ENCODE results near the gene SEC22A. TPM values are rescaled to one million over a fixed set of nuclear protein-coding genes. Genes with fewer than 3 reads are reported as not detected.

Gene SEC22A
- total RNA-seq (2014; rRNA removed; shearing (Covaris generic)), result 60.7 and 67.1 TPM in 2 replicates

- peak; percentile 93 for DNase-seq (ENCODE audit: low read depth)
These were observed at the start of gene SEC22A for GRCh38 chr3:123201557-123202427. Gene SEC22A (plus strand): TSS chr3:123201943. CDS start chr3:123209218, 7,275 bp downstream.

- no peak for DNase-seq (ENCODE audit: low read depth)
These were observed 49.1 kb upstream of the SEC22A start for GRCh38 chr3:123152687-123153086.

- no peak for DNase-seq (ENCODE audit: low read depth)
These were observed 48.4 kb upstream of the SEC22A start for GRCh38 chr3:123153125-123154019.

DNA sequence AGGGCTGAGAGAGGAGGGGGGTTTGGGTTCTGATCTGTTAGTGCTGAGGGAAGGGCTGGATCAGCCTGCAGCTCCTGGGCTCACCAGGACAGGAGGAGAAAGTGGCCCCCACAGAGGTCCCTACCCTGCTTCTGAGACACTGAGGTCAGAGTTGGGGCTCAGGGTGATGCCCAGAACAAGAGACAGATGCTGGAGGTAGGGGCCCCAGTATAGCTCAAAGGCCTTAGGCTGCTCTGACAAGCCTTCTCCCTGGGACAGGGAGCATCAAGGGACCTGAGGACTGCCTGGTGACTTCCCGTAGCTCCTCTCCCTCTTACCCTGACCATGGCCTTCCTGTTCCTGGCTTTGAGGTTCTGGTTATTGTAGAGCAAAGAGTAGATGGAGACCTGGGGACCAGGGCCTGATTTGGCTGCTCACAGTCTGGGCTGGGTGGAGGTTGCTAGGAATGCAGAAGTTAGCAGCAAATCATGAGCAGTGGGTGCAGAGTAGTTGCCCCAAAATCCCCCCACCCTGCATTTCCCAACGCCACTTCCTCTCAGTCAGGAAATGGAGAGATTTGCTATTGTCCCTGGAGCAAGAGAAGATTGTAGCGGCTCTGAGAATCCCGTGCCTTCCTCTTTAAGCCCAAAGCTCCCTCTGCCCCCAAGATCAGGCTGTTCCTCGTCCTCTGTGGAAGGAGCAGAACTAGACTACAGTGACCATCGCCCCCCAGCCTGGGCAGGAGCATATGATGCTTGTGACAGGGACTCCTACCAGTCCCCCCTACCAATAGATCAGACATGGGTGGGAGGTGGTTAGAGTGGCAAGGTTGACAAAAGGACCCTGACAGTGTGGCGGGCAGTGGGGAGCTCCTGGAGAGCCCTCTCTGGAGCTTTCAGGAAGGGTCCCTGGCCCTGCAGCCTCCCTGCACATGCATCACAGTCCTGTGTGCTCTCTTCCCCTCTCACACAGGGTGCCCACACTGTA lies 47.4 kb upstream of the SEC22A start:
- no peak for DNase-seq (ENCODE audit: low read depth)

- DNase-seq (ENCODE audit: low read depth), result no peak
These were observed 46.2 kb upstream of the SEC22A start for GRCh38 chr3:123155471-123156011.

- DNase-seq (ENCODE audit: low read depth), result no peak
These were observed 45.3 kb upstream of the SEC22A start for GRCh38 chr3:123156276-123156995.

GRCh38 chr3:123157209-123157597 lies 44.5 kb upstream of the SEC22A start:
- DNase-seq (ENCODE audit: low read depth), result no peak

GRCh38 chr3:123157598-123158287 lies 44.0 kb upstream of the SEC22A start:
- DNase-seq (ENCODE audit: low read depth), result no peak

DNA sequence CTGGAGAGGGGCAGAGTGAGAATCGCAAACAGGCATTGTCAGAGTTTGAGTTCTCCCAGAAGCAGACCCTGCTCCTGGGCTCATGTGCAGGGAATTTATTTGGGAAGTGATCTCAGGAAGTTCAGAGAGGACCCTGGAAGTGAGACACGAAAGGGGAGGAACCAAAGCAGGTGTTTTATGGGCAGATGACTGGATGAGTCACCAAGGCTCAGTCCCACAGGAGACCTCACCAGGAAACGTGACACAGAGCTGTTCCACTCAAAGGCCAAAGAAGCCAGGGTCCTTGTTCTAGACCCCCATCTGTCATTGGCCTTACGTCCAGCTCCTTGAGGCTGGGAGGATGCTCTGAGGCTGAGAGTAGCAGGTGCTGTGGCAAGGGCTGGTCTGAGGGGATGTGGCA lies 43.4 kb upstream of the SEC22A start:
- DNase-seq (ENCODE audit: low read depth), result no peak

GRCh38 chr3:123158899-123159390 lies 42.8 kb upstream of the SEC22A start:
- DNase-seq (ENCODE audit: low read depth), result no peak

- DNase-seq (ENCODE audit: low read depth), result peak; percentile 34
These were observed 41.7 kb upstream of the SEC22A start for GRCh38 chr3:123159926-123160635.

- no peak for DNase-seq (ENCODE audit: low read depth)
These were observed 40.6 kb upstream of the SEC22A start for GRCh38 chr3:123161167-123161566.

GRCh38 chr3:123163141-123163540 lies 38.6 kb upstream of the SEC22A start:
- no peak for DNase-seq (ENCODE audit: low read depth)

DNA sequence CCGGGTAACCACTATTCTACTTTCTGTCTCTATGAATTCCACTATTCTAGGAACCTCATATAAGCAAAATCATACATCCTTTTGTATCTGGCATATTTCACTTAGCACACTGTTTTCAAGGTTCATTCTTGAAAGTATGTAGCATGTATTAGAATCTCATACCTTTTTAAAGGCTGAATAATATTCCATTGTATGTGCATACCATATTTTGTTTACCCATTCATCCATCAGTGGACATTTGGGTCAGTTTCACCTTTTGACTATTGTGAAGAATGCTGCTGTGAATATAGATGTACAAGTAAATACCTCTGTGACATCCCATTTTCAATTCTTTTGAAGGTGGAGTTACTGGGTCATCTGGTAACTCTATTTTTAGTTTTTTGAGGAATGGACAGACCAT lies 36.6 kb upstream of the SEC22A start:
- no peak for DNase-seq (ENCODE audit: low read depth)

- DNase-seq (ENCODE audit: low read depth), result no peak
These were observed 34.1 kb upstream of the SEC22A start for GRCh38 chr3:123167686-123168085.

- DNase-seq (ENCODE audit: low read depth), result no peak
These were observed 33.6 kb upstream of the SEC22A start for GRCh38 chr3:123168122-123168521.

- no peak for DNase-seq (ENCODE audit: low read depth)
These were observed 33.1 kb upstream of the SEC22A start for GRCh38 chr3:123168605-123169004.

DNA sequence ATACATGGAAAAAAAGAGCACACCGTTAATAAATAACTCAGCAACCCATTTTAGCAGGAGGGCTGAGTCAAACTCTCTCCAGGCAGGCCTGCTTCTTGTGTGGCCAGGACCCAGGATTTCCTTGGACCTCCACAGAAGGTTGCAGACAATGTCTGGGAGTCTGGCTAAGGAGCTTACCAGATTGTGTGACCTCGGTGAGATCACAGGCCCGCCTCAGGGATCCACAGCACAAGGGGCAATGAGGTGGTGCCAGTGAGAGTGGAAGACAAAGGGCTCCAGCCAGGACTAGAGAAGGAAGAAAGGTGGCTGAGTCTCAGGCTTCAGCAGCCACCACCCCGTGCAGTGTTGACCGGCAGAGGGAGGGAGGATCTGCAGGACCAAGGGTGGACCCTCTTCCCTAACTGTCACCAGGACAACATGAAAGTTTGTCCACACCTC lies 32.2 kb upstream of the SEC22A start:
- DNase-seq (ENCODE audit: low read depth), result no peak

DNA sequence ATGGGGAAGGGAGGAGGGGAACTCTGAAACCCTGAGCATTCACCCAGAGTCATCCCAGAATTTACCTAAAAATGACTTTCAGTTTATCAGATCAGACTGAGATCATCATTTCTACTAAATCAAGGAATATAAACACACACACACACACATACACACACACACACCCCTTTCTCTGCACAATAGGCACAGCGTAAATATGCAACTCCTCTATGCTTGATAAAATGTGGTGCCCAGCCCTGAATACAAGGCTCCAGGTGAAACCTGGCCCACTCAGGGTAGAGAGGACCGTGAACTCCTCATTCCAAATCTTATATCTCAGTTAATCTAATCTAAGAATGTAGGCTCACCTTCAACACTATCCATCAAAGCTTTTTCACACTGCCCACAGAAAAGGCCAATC lies 31.8 kb upstream of the SEC22A start:
- no peak for DNase-seq (ENCODE audit: low read depth)
